GM18498 (cell line): ENCODE measurements around the gene CXCR4.

Source experiments
- ATAC-seq: cut with Tn5 transposase; IDR thresholded peaks from one replicate; pipeline ENCODE4 v1.9.1; 2021; ENCODE audit warnings: mild to moderate bottlenecking, moderate library complexity; ENCODE audit not compliant: unreplicated experiment

CXCR4 gene

GRCh38 chr2:136117909-136118818 lies at the start of gene CXCR4:
Gene CXCR4, minus strand, starts transcription at chr2:136118149. Its CDS starts 89 bp downstream, at chr2:136118060.
- peak; percentile 34 for ATAC-seq

- no peak for ATAC-seq
These were observed 46.4 kb upstream of the CXCR4 start for GRCh38 chr2:136164280-136164776.

GRCh38 chr2:136162438-136162837 lies 44.5 kb upstream of the CXCR4 start:
- no peak for ATAC-seq

GRCh38 chr2:136156411-136156810 lies 38.5 kb upstream of the CXCR4 start:
- no peak for ATAC-seq

- no peak for ATAC-seq
These were observed 36.4 kb upstream of the CXCR4 start for GRCh38 chr2:136154384-136154783.

- no peak for ATAC-seq
These were observed 33.3 kb upstream of the CXCR4 start for GRCh38 chr2:136151021-136151971.

- ATAC-seq = no peak
These were observed 31.1 kb upstream of the CXCR4 start for GRCh38 chr2:136149011-136149410.

GRCh38 chr2:136146564-136146963 lies 28.6 kb upstream of the CXCR4 start:
- no peak for ATAC-seq

GRCh38 chr2:136143603-136144451 lies 25.9 kb upstream of the CXCR4 start:
- ATAC-seq = no peak

- ATAC-seq = no peak
These were observed 23.7 kb upstream of the CXCR4 start for GRCh38 chr2:136141510-136142149.

- ATAC-seq = peak; percentile 46
These were observed 21.7 kb upstream of the CXCR4 start for GRCh38 chr2:136139631-136140030.

GRCh38 chr2:136137982-136138381 lies 20.0 kb upstream of the CXCR4 start:
- no peak for ATAC-seq

GRCh38 chr2:136136931-136137330 lies 19.0 kb upstream of the CXCR4 start:
- no peak for ATAC-seq

GRCh38 chr2:136135921-136136906 lies 18.3 kb upstream of the CXCR4 start:
- ATAC-seq = peak; percentile 61

- no peak for ATAC-seq
These were observed 17.5 kb upstream of the CXCR4 start for GRCh38 chr2:136135462-136135861.

GRCh38 chr2:136134126-136134525 lies 16.2 kb upstream of the CXCR4 start:
- no peak for ATAC-seq

GRCh38 chr2:136133586-136133985 lies 15.6 kb upstream of the CXCR4 start:
- ATAC-seq = no peak

GRCh38 chr2:136133176-136133575 lies 15.2 kb upstream of the CXCR4 start:
- no peak for ATAC-seq

- no peak for ATAC-seq
These were observed 14.8 kb upstream of the CXCR4 start for GRCh38 chr2:136132825-136133155.
